Prostate gland (tissue), 2 donors: ENCODE measurements around the gene EXOC3.

Experiments
- CTCF ChIP-seq, 4 experiments: fragments of 200-600 bp in 2 of 4; fragments of 450-650 bp in 2 of 4; sonication (generic) in 2 of 4; IDR thresholded peaks; 1 replicate in 3 of 4; 2 replicates in 1 of 4; pipeline ENCODE4 v1.5.1; 2016 to 2019; ENCODE audit warnings: antibody characterized with exemption in 4 of 4, mild to moderate bottlenecking in 2 of 4, moderate library complexity in 2 of 4
- POLR2A ChIP-seq: fragments of 450-650 bp; IDR thresholded peaks from one replicate; pipeline ENCODE4 v1.6.1; 2016; ENCODE audit warnings: antibody characterized with exemption, mild to moderate bottlenecking
- POLR2AphosphoS5 ChIP-seq: sonication (generic); formaldehyde crosslinking; IDR thresholded peaks from one replicate; pipeline ENCODE4 v1.6.1; 2017; ENCODE audit warnings: antibody characterized with exemption

GRCh38 chr5:428754-429452 lies 14.1 kb upstream of the EXOC3 start:
- TF ChIP-seq POLR2A, result no peak
- TF ChIP-seq POLR2AphosphoS5, result no peak
- TF ChIP-seq CTCF (IDR thresholded peaks at IDR 0.05), result no peak
